KBM-7 (cell line): ENCODE results near the gene ST6GAL1.

Source experiments
- DNase-seq: peaks from one replicate; pipeline ENCODE4 v3.0.0-alpha.2; 2015
- in situ Hi-C: fragments of 300-500 bp; cut with MboI; formaldehyde crosslinking; loops from 2 replicates; pipeline ENCODE4 v1.14.3; 2020; ENCODE audit warnings: low sequenced_read_pairs, low pct_unique_long_range_greater_than_20kb, mixed read lengths

ST6GAL1 gene

GRCh38 chr3:187082758-187083375 is 152.5 kb downstream of the ST6GAL1 start:
- in situ Hi-C loops, result no loop called here
- DNase-seq, result peak; percentile 88

GRCh38 chr3:187084126-187084525 is 153.8 kb downstream of the ST6GAL1 start:
- DNase-seq, result no peak
- in situ Hi-C loops, result no loop called here

GRCh38 chr3:187084580-187084979 is 154.3 kb downstream of the ST6GAL1 start:
- in situ Hi-C loops, result no loop called here
- DNase-seq, result no peak

- in situ Hi-C loops, result no loop called here
- no peak for DNase-seq
Measured at GRCh38 chr3:187085021-187085666, 154.8 kb downstream of the ST6GAL1 start.

- no peak for DNase-seq
- in situ Hi-C loops, result no loop called here
Measured at GRCh38 chr3:187085933-187086332, 155.6 kb downstream of the ST6GAL1 start.

- DNase-seq, result no peak
- in situ Hi-C loops, result no loop called here
Measured at GRCh38 chr3:187086831-187087230, 156.5 kb downstream of the ST6GAL1 start.

- no peak for DNase-seq
- in situ Hi-C loops, result no loop called here
Measured at GRCh38 chr3:187088701-187089100, 158.4 kb downstream of the ST6GAL1 start.

- no peak for DNase-seq
- in situ Hi-C loops, result no loop called here
Measured at GRCh38 chr3:187093320-187093719, 163.0 kb downstream of the ST6GAL1 start.

GRCh38 chr3:187098923-187099512 is 168.7 kb downstream of the ST6GAL1 start:
- in situ Hi-C loops, result no loop called here
- DNase-seq, result peak; percentile 47

GRCh38 chr3:187101184-187102072 is 171.1 kb downstream of the ST6GAL1 start:
- DNase-seq, result peak; percentile 88
- in situ Hi-C loops, result no loop called here

GRCh38 chr3:187102073-187102634 is 171.8 kb downstream of the ST6GAL1 start:
- in situ Hi-C loops, result no loop called here
- no peak for DNase-seq

- no peak for DNase-seq
- in situ Hi-C loops, result no loop called here
Measured at GRCh38 chr3:187103251-187103650, 172.9 kb downstream of the ST6GAL1 start.

- in situ Hi-C loops, result no loop called here
Measured at GRCh38 chr3:187104342-187104741, 174.0 kb downstream of the ST6GAL1 start.

GRCh38 chr3:187104933-187105332 is 174.6 kb downstream of the ST6GAL1 start:
- no peak for DNase-seq
- in situ Hi-C loops, result no loop called here

More at GRCh38 chr3:187104342-187104741, 174.0 kb downstream of the ST6GAL1 start:
- no peak for DNase-seq

- no peak for DNase-seq
- in situ Hi-C loops, result no loop called here
Measured at GRCh38 chr3:187105700-187106099, 175.4 kb downstream of the ST6GAL1 start.

- in situ Hi-C loops, result no loop called here
- no peak for DNase-seq
Measured at GRCh38 chr3:187107989-187108388, 177.7 kb downstream of the ST6GAL1 start.

GRCh38 chr3:187110156-187110555 is 179.8 kb downstream of the ST6GAL1 start:
- DNase-seq, result no peak
- in situ Hi-C loops, result no loop called here

- in situ Hi-C loops, result no loop called here
- peak; percentile 74 for DNase-seq
Measured at GRCh38 chr3:187112934-187113793, 182.8 kb downstream of the ST6GAL1 start.
